Fibroblast of lung (primary cell): ENCODE measurements around the gene PEX16. TPM values are rescaled to one million over a fixed set of nuclear protein-coding genes. Genes with fewer than 3 reads are reported as not detected.

ENCODE experiments used
- DNase-seq, 2 donors: peaks; one replicate each; pipeline versions ENCODE4 v3.0.0 to v3.0.0-alpha.2; 2010; ENCODE audit warnings: low read depth in 2 of 2
- H2AFZ ChIP-seq: 2 replicates; pipeline ENCODE4 v1.5.1; 2012; ENCODE audit warnings: low read length, control low read depth, inconsistent platforms
- H3K27ac ChIP-seq: 2 replicates; pipeline ENCODE4 v1.5.1; 2011; ENCODE audit warnings: low read length, control low read depth; ENCODE audit not compliant: insufficient read depth
- H3K27me3 ChIP-seq: 2 replicates; pipeline ENCODE4 v1.5.1; 2011; ENCODE audit warnings: mild to moderate bottlenecking, low read length; ENCODE audit not compliant: control insufficient read depth, insufficient read depth
- H3K36me3 ChIP-seq: 2 replicates; pipeline ENCODE4 v1.5.1; 2011; ENCODE audit warnings: low read length; ENCODE audit not compliant: control insufficient read depth, insufficient read depth
- H3K4me1 ChIP-seq: 2 replicates; pipeline ENCODE4 v1.5.1; 2011; ENCODE audit warnings: low read length; ENCODE audit not compliant: control insufficient read depth, insufficient read depth; ENCODE audit errors: extremely low read depth
- H3K4me2 ChIP-seq: 2 replicates; pipeline ENCODE4 v1.5.1; 2011; ENCODE audit warnings: low read length, control low read depth; ENCODE audit not compliant: insufficient read depth; ENCODE audit errors: extremely low read depth
- H3K4me3 ChIP-seq, 4 experiments: fragments of 200-600 bp in 1 of 4; sonication (generic) in 1 of 4; replicated peaks in 1 of 4; 2 replicates each; pipeline ENCODE4 v1.5.1; 2011 to 2016; ENCODE audit warnings: low read length in 4 of 4, low read depth in 3 of 4, mild to moderate bottlenecking in 3 of 4, control low read depth in 2 of 4, inconsistent platforms in 1 of 4, mixed read lengths in 1 of 4; ENCODE audit not compliant: insufficient read depth in 1 of 4; ENCODE audit errors: control extremely low read depth in 1 of 4
- H3K79me2 ChIP-seq: 2 replicates; pipeline ENCODE4 v1.5.1; 2012; ENCODE audit warnings: mild to moderate bottlenecking, low read length, inconsistent platforms; ENCODE audit not compliant: control insufficient read depth, insufficient read depth
- H3K9ac ChIP-seq: 2 replicates; pipeline ENCODE4 v1.5.1; 2011; ENCODE audit warnings: mild to moderate bottlenecking, low read length, control low read depth; ENCODE audit not compliant: insufficient read depth
- H3K9me3 ChIP-seq: 2 replicates; pipeline ENCODE4 v1.5.1; 2012; ENCODE audit warnings: low read depth, low read length; ENCODE audit not compliant: control insufficient read depth, insufficient read depth
- H4K20me1 ChIP-seq: 2 replicates; pipeline ENCODE4 v1.5.1; 2011; ENCODE audit warnings: low read length; ENCODE audit not compliant: control insufficient read depth, insufficient read depth; ENCODE audit errors: extremely low read depth
- CTCF ChIP-seq, 2 donors: IDR thresholded peaks in 1 of 2; conservative IDR thresholded peaks in 1 of 2; 1 replicate in 1 of 2; 2 replicates in 1 of 2; pipeline ENCODE4 v1.5.1; 2011 to 2012; ENCODE audit warnings: low read length in 2 of 2, control low read depth in 1 of 2, inconsistent platforms in 1 of 2, low read depth in 1 of 2, mild to moderate bottlenecking in 1 of 2
- EZH2 ChIP-seq: IDR thresholded peaks from 2 replicates; pipeline ENCODE4 v1.5.1; 2012; ENCODE audit warnings: low read length, control low read depth, mild to moderate bottlenecking; ENCODE audit errors: missing control alignments
- polyA plus RNA-seq, 2 donors: library from polyadenylated mRNA; depleted of rRNA in 1 of 2; stranded (reverse) in 1 of 2; unstranded in 1 of 2; fragments of >200 nt; gene quantifications; 2 replicates each; pipeline ENCODE4 v1.2.1, GENCODE V29; 2011 to 2012; ENCODE audit warnings: missing spikeins in 1 of 2
- total RNA-seq: library from RNA; depleted of rRNA; stranded (reverse); fragments of >200 nt; gene quantifications from 2 replicates; pipeline ENCODE4 v1.2.1, GENCODE V29; 2014

Gene PEX16
- total and polyA plus RNA-seq, 2 donors (not counting 1 experiment from before 2014, with no cell fraction given), result 11.0 to 44.4 TPM

- H3K9me3 ChIP-seq, result no peaks in the 10 kb centered on the region
- H3K9ac ChIP-seq, result no peak overlapping the region
- no peaks in the 10 kb centered on the region for H4K20me1 ChIP-seq
- peaks cover 4% of the 10 kb centered on the region for H3K36me3 ChIP-seq
- H2AFZ ChIP-seq, result no peak overlapping the region
- H3K27ac ChIP-seq, result no peak overlapping the region
- H3K4me3 ChIP-seq, result no peak overlapping the region
- H3K4me2 ChIP-seq, result no peak overlapping the region
- H3K27me3 ChIP-seq, result no peaks in the 10 kb centered on the region
- H3K79me2 ChIP-seq, result no peaks in the 10 kb centered on the region
- no peak for DNase-seq
- TF ChIP-seq EZH2 (no peak), CTCF (conservative IDR thresholded peaks at IDR 0.05 in 1 of 2, IDR thresholded peaks at IDR 0.05 in 1 of 2; ENCODE audit: low read depth in 1 of 2, low read length in 2 of 2) (no peak)
- no peaks in the 10 kb centered on the region for H3K4me1 ChIP-seq
Observed at GRCh38 chr11:45905095-45905494, 12.6 kb downstream of the PEX16 start.

- Histone ChIP-seq H3K9me3 (no peaks in the 10 kb centered on the region), H3K9ac (no peak overlapping the region), H2AFZ (no peak overlapping the region), H3K4me1 (no peaks in the 10 kb centered on the region), H3K27me3 (no peaks in the 10 kb centered on the region), H4K20me1 (no peaks in the 10 kb centered on the region), H3K4me2 (no peak overlapping the region), H3K4me3 (no peak overlapping the region), H3K27ac (no peak overlapping the region), H3K79me2 (no peaks in the 10 kb centered on the region), H3K36me3 (peaks cover 4% of the 10 kb centered on the region)
- no peak for DNase-seq
- TF ChIP-seq EZH2 (no peak), CTCF (conservative IDR thresholded peaks at IDR 0.05 in 1 of 2, IDR thresholded peaks at IDR 0.05 in 1 of 2; ENCODE audit: low read depth in 1 of 2, low read length in 2 of 2) (no peak)
Observed at GRCh38 chr11:45904309-45904915, 13.3 kb downstream of the PEX16 start.

- no peaks in the 10 kb centered on the region for H3K79me2 ChIP-seq
- H4K20me1 ChIP-seq, result no peaks in the 10 kb centered on the region
- H3K27ac ChIP-seq, result no peak overlapping the region
- H3K9ac ChIP-seq, result no peak overlapping the region
- H3K9me3 ChIP-seq, result no peaks in the 10 kb centered on the region
- no peak overlapping the region for H3K4me3 ChIP-seq
- peaks cover 3% of the 10 kb centered on the region for H3K27me3 ChIP-seq
- H3K4me2 ChIP-seq, result no peak overlapping the region
- TF ChIP-seq CTCF (conservative IDR thresholded peaks at IDR 0.05 in 1 of 2, IDR thresholded peaks at IDR 0.05 in 1 of 2; ENCODE audit: low read depth in 1 of 2, low read length in 2 of 2), result no peak
- TF ChIP-seq EZH2, result no peak
- H3K36me3 ChIP-seq, result peaks cover 4% of the 10 kb centered on the region
- DNase-seq, result no peak
- H3K4me1 ChIP-seq, result peaks cover 3% of the 10 kb centered on the region
- H2AFZ ChIP-seq, result no peak overlapping the region
Observed at GRCh38 chr11:45902452-45903380, 15.0 kb downstream of the PEX16 start.
